Endothelial cell of umbilical vein (primary cell): ENCODE measurements around the gene JMJD7. TPM values are rescaled to one million over a fixed set of nuclear protein-coding genes. Genes with fewer than 3 reads are reported as not detected.

Experiments used
- BruUV-seq: library from RNA; stranded (reverse); fragments of 400-500 nt; replicated peaks from 2 replicates; lab custom pipeline; 2021; lab: Mats Ljungman, UMichigan
- CTCF ChIA-PET: fragments of 300-600, 350-600 bp; sonication (Branson Sonifier 250); formaldehyde crosslinking; loops from one replicate; lab custom pipeline; 2021; ENCODE audit warnings: antibody characterized with exemption, inconsistent platforms; lab: Charles Lee
- POLR2A ChIA-PET: fragments of 300-600, 350-600 bp; sonication (Branson Sonifier 250); formaldehyde crosslinking; loops from one replicate; lab custom pipeline; 2021; ENCODE audit warnings: antibody characterized with exemption, inconsistent platforms; lab: Charles Lee
- DNase-seq: peaks from one replicate; pipeline ENCODE4 v3.0.0-alpha.2; 2011; ENCODE audit warnings: low read depth, low spot score
- FAIRE-seq: peaks from 2 replicates; lab custom pipeline; 2011; peaks lifted over from hg19 to GRCh38; lab: Jason Lieb, UNC
- H2AFZ ChIP-seq: 2 replicates; pipeline ENCODE4 v1.6.0; 2012; ENCODE audit warnings: low read depth, low read length, control low read depth, inconsistent platforms
- H3K27ac ChIP-seq: 2 replicates; pipeline ENCODE4 v1.5.1; 2011; ENCODE audit warnings: low read depth, mild to moderate bottlenecking, control low read depth, low read length, moderate library complexity; ENCODE audit not compliant: insufficient read depth
- H3K27me3 ChIP-seq, 2 experiments: 2 replicates each; pipeline versions ENCODE4 v1.6.0 to v1.6.1; 2011; ENCODE audit warnings: low read length in 2 of 2, mixed read lengths in 1 of 2; ENCODE audit not compliant: control insufficient read depth in 2 of 2, insufficient read depth in 2 of 2
- H3K36me3 ChIP-seq, 2 experiments: 2 replicates in 1 of 2; 3 replicates in 1 of 2; pipeline ENCODE4 v1.5.1; 2011; ENCODE audit warnings: low read length in 2 of 2, mild to moderate bottlenecking in 1 of 2, moderate library complexity in 1 of 2; ENCODE audit not compliant: control insufficient read depth in 2 of 2, insufficient read depth in 2 of 2; ENCODE audit errors: extremely low read depth in 1 of 2
- H3K4me1 ChIP-seq: 3 replicates; pipeline ENCODE4 v1.5.1; 2011; ENCODE audit warnings: mild to moderate bottlenecking, low read length; ENCODE audit not compliant: control insufficient read depth, insufficient read depth; ENCODE audit errors: extremely low read depth
- H3K4me2 ChIP-seq: 2 replicates; pipeline ENCODE4 v1.6.1; 2011; ENCODE audit warnings: low read length, control low read depth, mixed read lengths; ENCODE audit not compliant: insufficient read depth
- H3K4me3 ChIP-seq, 3 experiments: fragments of 200-600 bp in 1 of 3; sonication (generic), shearing (Covaris generic) in 1 of 3; replicated peaks in 1 of 3; 2 replicates each; pipeline ENCODE4 v1.5.1; 2011 to 2016; ENCODE audit warnings: control low read depth in 3 of 3, low read length in 3 of 3, mild to moderate bottlenecking in 2 of 3, inconsistent platforms in 1 of 3, low read depth in 1 of 3, moderate library complexity in 1 of 3; ENCODE audit not compliant: insufficient read depth in 1 of 3
- H3K79me2 ChIP-seq: 2 replicates; pipeline ENCODE4 v1.6.0; 2012; ENCODE audit warnings: low read length, inconsistent platforms; ENCODE audit not compliant: control insufficient read depth, insufficient read depth
- H3K9ac ChIP-seq: replicated peaks from 2 replicates; pipeline ENCODE3; 2011; ENCODE audit warnings: low read length, control low read depth; ENCODE audit not compliant: insufficient read depth; ENCODE audit errors: extremely low read depth
- H3K9me1 ChIP-seq: replicated peaks from 3 replicates; pipeline ENCODE4 v1.6.0; 2011; ENCODE audit warnings: mild to moderate bottlenecking, low read length; ENCODE audit not compliant: control insufficient read depth, insufficient read depth; ENCODE audit errors: extremely low read depth
- H3K9me3 ChIP-seq: replicated peaks from 2 replicates; pipeline ENCODE4 v1.5.1; 2012; ENCODE audit warnings: low read length, inconsistent platforms; ENCODE audit not compliant: control insufficient read depth, insufficient read depth
- H4K20me1 ChIP-seq: replicated peaks from 2 replicates; pipeline ENCODE3; 2011; ENCODE audit warnings: mild to moderate bottlenecking, low read length; ENCODE audit not compliant: control insufficient read depth, insufficient read depth; ENCODE audit errors: extremely low read depth
- EZH2 ChIP-seq: IDR thresholded peaks from 2 replicates; pipeline ENCODE4 v1.6.1; 2012; ENCODE audit warnings: borderline replicate concordance, low read depth, mild to moderate bottlenecking, moderate library complexity, low read length, inconsistent platforms; ENCODE audit not compliant: severe bottlenecking
- FOS ChIP-seq: IDR thresholded peaks from 2 replicates; pipeline ENCODE4 v1.6.1; 2011; ENCODE audit warnings: mild to moderate bottlenecking, low read length, moderate library complexity, borderline replicate concordance; ENCODE audit not compliant: insufficient read depth
- GATA2 ChIP-seq: IDR thresholded peaks from 2 replicates; pipeline ENCODE4 v1.7.0; 2011; ENCODE audit warnings: low read depth, mild to moderate bottlenecking, moderate library complexity, mixed read lengths, low read length; ENCODE audit not compliant: insufficient read length, insufficient read depth
- JUN ChIP-seq: IDR thresholded peaks from 2 replicates; pipeline ENCODE4 v1.6.1; 2011; ENCODE audit warnings: borderline replicate concordance, low read depth; ENCODE audit not compliant: insufficient read length, insufficient read depth
- MAX ChIP-seq: IDR thresholded peaks from 2 replicates; pipeline ENCODE4 v1.6.1; 2011; ENCODE audit not compliant: insufficient read depth, insufficient read length
- MYC ChIP-seq: IDR thresholded peaks from one replicate; pipeline ENCODE4 v1.6.1; 2011; ENCODE audit warnings: mild to moderate bottlenecking, low read depth, low read length
- POLR2A ChIP-seq: IDR thresholded peaks from 2 replicates; pipeline ENCODE4 v1.6.1; 2012; ENCODE audit warnings: low read depth, mild to moderate bottlenecking, control low read depth, low read length
- POLR2AphosphoS5 ChIP-seq: IDR thresholded peaks from 2 replicates; pipeline ENCODE4 v1.6.1; 2012; ENCODE audit warnings: low read depth, mild to moderate bottlenecking, control low read depth, low read length, moderate library complexity; ENCODE audit not compliant: insufficient read depth
- dilution Hi-C: fragments of 300-500 bp; cut with MboI; formaldehyde crosslinking; loops from one replicate; pipeline ENCODE4 v1.15.0; 2019; ENCODE audit warnings: low sequenced_read_pairs; ENCODE audit not compliant: extremely low pct_ligation_motif_present
- intact Hi-C: fragments of 100-400 bp; cut with micrococcal nuclease; formaldehyde crosslinking; loops from one replicate; pipeline ENCODE4 v1.10.0; 2022
- polyA plus RNA-seq, 4 experiments: library from polyadenylated mRNA; depleted of rRNA in 3 of 4; stranded (reverse) in 3 of 4; unstranded in 1 of 4; fragments of >200 nt; gene quantifications; 2 replicates each; pipeline versions ENCODE4 v1.2.1 to v1.2.3, GENCODE V29; 2011 to 2012; ENCODE audit warnings: missing spikeins in 1 of 4
- total RNA-seq: library from RNA; stranded (reverse); gene quantifications from 2 replicates; pipeline ENCODE4 v1.2.3, GENCODE V29; 2021
- TF ChIP-seq, protein P1 (sequence below), 2 donors: IDR thresholded peaks; 1 replicate in 1 of 2; 2 replicates in 1 of 2; pipeline ENCODE4 v1.5.1; 2011; ENCODE audit warnings: low read length in 2 of 2, mild to moderate bottlenecking in 2 of 2, moderate library complexity in 2 of 2, control low read depth in 1 of 2, inconsistent platforms in 1 of 2, low read depth in 1 of 2; ENCODE audit not compliant: insufficient read depth in 1 of 2; ENCODE audit errors: extremely low read depth in 1 of 2

Gene JMJD7
- total and polyA plus RNA-seq, 2 donors (not counting 3 experiments of a cell fraction or from before 2014, with no cell fraction given) = 7.3 to 11.4 TPM

DNA sequence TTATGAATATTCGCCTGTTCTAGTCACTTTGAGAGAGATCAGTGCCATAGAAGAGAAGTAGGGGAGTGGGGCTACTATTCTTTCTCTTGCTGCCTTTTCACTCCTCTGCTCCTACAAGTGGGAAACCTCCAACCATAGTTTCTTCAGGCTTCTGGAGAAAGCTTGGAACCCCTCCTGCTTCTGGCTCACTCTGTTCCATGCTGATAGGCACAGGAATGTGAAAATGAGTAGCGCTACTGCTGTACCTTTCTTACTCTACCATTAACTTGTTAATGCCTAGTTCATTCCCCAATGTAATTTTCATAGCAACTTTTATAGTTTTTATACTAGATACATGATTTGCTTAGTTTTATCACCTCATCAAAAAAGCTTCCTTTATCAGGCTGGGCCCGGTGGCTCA, 26.7 kb upstream of the JMJD7 start:
- DNase-seq = no peak
- no peak for TF ChIP-seq POLR2A
- no peak for TF ChIP-seq POLR2AphosphoS5
- no peak for TF ChIP-seq GATA2
- no peak for TF ChIP-seq MYC
- TF ChIP-seq JUN = no peak
- TF ChIP-seq EZH2 = no peak
- TF ChIP-seq MAX = no peak
- no peak for TF ChIP-seq FOS
- TF ChIP-seq, protein P1, sequence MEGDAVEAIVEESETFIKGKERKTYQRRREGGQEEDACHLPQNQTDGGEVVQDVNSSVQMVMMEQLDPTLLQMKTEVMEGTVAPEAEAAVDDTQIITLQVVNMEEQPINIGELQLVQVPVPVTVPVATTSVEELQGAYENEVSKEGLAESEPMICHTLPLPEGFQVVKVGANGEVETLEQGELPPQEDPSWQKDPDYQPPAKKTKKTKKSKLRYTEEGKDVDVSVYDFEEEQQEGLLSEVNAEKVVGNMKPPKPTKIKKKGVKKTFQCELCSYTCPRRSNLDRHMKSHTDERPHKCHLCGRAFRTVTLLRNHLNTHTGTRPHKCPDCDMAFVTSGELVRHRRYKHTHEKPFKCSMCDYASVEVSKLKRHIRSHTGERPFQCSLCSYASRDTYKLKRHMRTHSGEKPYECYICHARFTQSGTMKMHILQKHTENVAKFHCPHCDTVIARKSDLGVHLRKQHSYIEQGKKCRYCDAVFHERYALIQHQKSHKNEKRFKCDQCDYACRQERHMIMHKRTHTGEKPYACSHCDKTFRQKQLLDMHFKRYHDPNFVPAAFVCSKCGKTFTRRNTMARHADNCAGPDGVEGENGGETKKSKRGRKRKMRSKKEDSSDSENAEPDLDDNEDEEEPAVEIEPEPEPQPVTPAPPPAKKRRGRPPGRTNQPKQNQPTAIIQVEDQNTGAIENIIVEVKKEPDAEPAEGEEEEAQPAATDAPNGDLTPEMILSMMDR (IDR thresholded peaks at IDR 0.05; ENCODE audit: extremely low read depth in 1 of 2, insufficient read depth in 1 of 2, low read depth in 1 of 2, low read length in 2 of 2) = no peak
- peaks cover 2 to 6% of the 10 kb centered on the region in 2 experiments for H3K36me3 ChIP-seq

More for the DNA sequence above, 26.7 kb upstream of the JMJD7 start:
- no peak overlapping the region for H3K4me2 ChIP-seq
- CTCF ChIA-PET = interaction anchor here (0.7 to 15.9 kb wide), 4 partner anchors 10 to 228 kb away, joined by 3 to 754 read pairs (median 5); partner anchors contain the start of gene MAPKBP1
- no peak overlapping the region for H3K4me3 ChIP-seq
- no peaks in the 10 kb centered on the region for H3K9me1 ChIP-seq
- H3K27ac ChIP-seq = no peak overlapping the region
- no peaks in the 10 kb centered on the region for H4K20me1 ChIP-seq
- dilution Hi-C loops = no loop called here
- intact Hi-C loops = no loop called here
- no peaks in the 10 kb centered on the region for H3K27me3 ChIP-seq
- no peak overlapping the region for H3K9ac ChIP-seq
- H3K9me3 ChIP-seq = no peaks in the 10 kb centered on the region
- no peak overlapping the region for H2AFZ ChIP-seq
- BruUV-seq = no TSS peak
- no peak for FAIRE-seq
- H3K4me1 ChIP-seq = peaks cover 36% of the 10 kb centered on the region
- peaks cover 24% of the 10 kb centered on the region for H3K79me2 ChIP-seq
- POLR2A ChIA-PET = interaction anchor here (1.0 kb wide), 1 partner anchor 24 kb away, joined by 3 read pairs; no protein-coding TSS in a partner anchor
